ENCODE results near the gene KHDRBS1. TPM values are rescaled to one million over a fixed set of nuclear protein-coding genes. Genes with fewer than 3 reads are reported as not detected.

KHDRBS1 gene
- polyA plus RNA-seq, 1 donor from 2014 or later, result 214 TPM

- Histone ChIP-seq H3K4me2 (ENCODE audit: low read length) (no peak overlapping the region), H3K79me2 (replicated peaks; ENCODE audit: insufficient read depth, low read length) (peaks cover 2% of the 10 kb centered on the region), H3K27ac (ENCODE audit: low read length) (no peak overlapping the region), H2AFZ (ENCODE audit: low read depth, low read length) (no peak overlapping the region), H3K9ac (ENCODE audit: low read length) (no peak overlapping the region), H3K36me3 (ENCODE audit: insufficient read depth, low read length) (peaks cover 29% of the 10 kb centered on the region), H3K9me3 (ENCODE audit: low read length) (no peaks in the 10 kb centered on the region), H4K20me1 (ENCODE audit: insufficient read depth) (peaks cover 8% of the 10 kb centered on the region), H3K9me2 (ENCODE audit: insufficient read depth, low read length) (no peaks in the 10 kb centered on the region), H3F3A (ENCODE audit: insufficient read depth, low read length, poor library complexity, severe bottlenecking) (no peaks in the 10 kb centered on the region), H3K27me3 (ENCODE audit: insufficient read depth, low read depth, low read length) (no peaks in the 10 kb centered on the region), H3K4me3 (ENCODE audit: low read length) (no peak overlapping the region)
- TF ChIP-seq EZH2 (IDR thresholded peaks at IDR 0.05; ENCODE audit: borderline replicate concordance, insufficient read depth, low read length, poor library complexity, severe bottlenecking) (no peak), EP300 (conservative IDR thresholded peaks at IDR 0.05; ENCODE audit: poor library complexity, severe bottlenecking) (no peak), REST (IDR thresholded peaks at IDR 0.05; ENCODE audit: borderline replicate concordance) (no peak), POLR2AphosphoS5 (IDR thresholded peaks at IDR 0.05) (no peak), SMC3 (conservative IDR thresholded peaks at IDR 0.05; ENCODE audit: poor library complexity) (no peak), TAF1 (IDR thresholded peaks at IDR 0.05; ENCODE audit: low read depth) (no peak), CTCF (IDR thresholded peaks at IDR 0.05; ENCODE audit: poor library complexity, severe bottlenecking) (no peak)
Observed at GRCh38 chr1:32044234-32044633, 30.6 kb downstream of the KHDRBS1 start.

GRCh38 chr1:32045772-32046171 is 32.1 kb downstream of the KHDRBS1 start:
- no peaks in the 10 kb centered on the region for H3K79me2 ChIP-seq (replicated peaks; ENCODE audit: insufficient read depth, low read length)
- H3K36me3 ChIP-seq (ENCODE audit: insufficient read depth, low read length), result peaks cover 17% of the 10 kb centered on the region
- peaks cover under 1% of the 10 kb centered on the region for H4K20me1 ChIP-seq (ENCODE audit: insufficient read depth)

More at GRCh38 chr1:32045772-32046171, 32.1 kb downstream of the KHDRBS1 start:
- Histone ChIP-seq H2AFZ (ENCODE audit: low read depth, low read length) (no peak overlapping the region), H3K9me2 (ENCODE audit: insufficient read depth, low read length) (no peaks in the 10 kb centered on the region), H3K27ac (ENCODE audit: low read length) (no peak overlapping the region), H3K9me3 (ENCODE audit: low read length) (no peaks in the 10 kb centered on the region), H3K9ac (ENCODE audit: low read length) (no peak overlapping the region), H3K4me3 (ENCODE audit: low read length) (no peak overlapping the region), H3K4me2 (ENCODE audit: low read length) (no peak overlapping the region), H3K27me3 (ENCODE audit: insufficient read depth, low read depth, low read length) (no peaks in the 10 kb centered on the region), H3F3A (ENCODE audit: insufficient read depth, low read length, poor library complexity, severe bottlenecking) (no peaks in the 10 kb centered on the region)
- TF ChIP-seq TAF1 (IDR thresholded peaks at IDR 0.05; ENCODE audit: low read depth) (no peak), POLR2AphosphoS5 (IDR thresholded peaks at IDR 0.05) (no peak), SMC3 (conservative IDR thresholded peaks at IDR 0.05; ENCODE audit: poor library complexity) (no peak), CTCF (IDR thresholded peaks at IDR 0.05; ENCODE audit: poor library complexity, severe bottlenecking) (no peak), RAD21 (conservative IDR thresholded peaks at IDR 0.05) (no peak), EP300 (conservative IDR thresholded peaks at IDR 0.05; ENCODE audit: poor library complexity, severe bottlenecking) (no peak), EZH2 (IDR thresholded peaks at IDR 0.05; ENCODE audit: borderline replicate concordance, insufficient read depth, low read length, poor library complexity, severe bottlenecking) (no peak), MXI1 (conservative IDR thresholded peaks at IDR 0.05; ENCODE audit: poor library complexity, severe bottlenecking) (no peak), REST (IDR thresholded peaks at IDR 0.05; ENCODE audit: borderline replicate concordance) (no peak)

Measured in neural cell (in vitro differentiated cells).